Measurements from ENCODE around the gene FANK1.
A peak's percentile ranks its signal among the peaks of the same experiment; 100 is the strongest.

The FANK1 gene

GRCh38 chr10:125871338-125871737 is 25.0 kb upstream of the FANK1 start:
- no peak for TF ChIP-seq CTCF (IDR thresholded peaks at IDR 0.05; ENCODE audit: control insufficient read depth, insufficient read depth, low read depth, low read length, missing control alignments)
- no peak for DNase-seq (ENCODE audit: low read depth)
- no peak overlapping the region for H3K4me3 ChIP-seq (ENCODE audit: control insufficient read depth, low read depth, low read length)

GRCh38 chr10:125878957-125879835 is 17.2 kb upstream of the FANK1 start:
- H3K4me3 ChIP-seq (ENCODE audit: control insufficient read depth, low read depth, low read length) = no peak overlapping the region
- TF ChIP-seq CTCF (IDR thresholded peaks at IDR 0.05; ENCODE audit: control insufficient read depth, insufficient read depth, low read depth, low read length, missing control alignments) = no peak
- DNase-seq (ENCODE audit: low read depth) = peak; percentile 64

DNA sequence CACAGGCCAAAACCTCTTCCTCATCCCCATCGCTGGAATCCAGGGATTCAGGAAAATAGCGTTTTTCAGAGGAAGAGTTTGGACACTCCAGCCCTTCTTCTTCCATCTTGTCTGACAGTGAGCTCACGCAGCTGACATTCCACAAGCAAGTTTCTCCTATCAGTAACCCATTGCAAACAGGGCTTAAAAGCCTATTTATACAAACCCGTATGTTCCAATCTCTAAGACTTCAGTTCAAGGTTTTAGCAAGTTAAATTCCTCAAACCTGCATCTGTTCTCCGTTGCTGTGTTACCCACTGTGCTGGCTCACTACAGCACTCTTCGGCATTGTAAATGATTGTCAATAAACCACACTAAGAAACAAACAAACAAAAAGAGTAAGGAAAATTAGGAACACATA is 15.6 kb upstream of the FANK1 start:
- no peak for TF ChIP-seq CTCF (IDR thresholded peaks at IDR 0.05; ENCODE audit: control insufficient read depth, insufficient read depth, low read depth, low read length, missing control alignments)
- no peak overlapping the region for H3K4me3 ChIP-seq (ENCODE audit: control insufficient read depth, low read depth, low read length)
- DNase-seq (ENCODE audit: low read depth) = no peak

- TF ChIP-seq CTCF (IDR thresholded peaks at IDR 0.05; ENCODE audit: control insufficient read depth, insufficient read depth, low read depth, low read length, missing control alignments) = no peak
- no peak within 1 kb of the TSS for H3K4me3 ChIP-seq (ENCODE audit: control insufficient read depth, low read depth, low read length)
- DNase-seq (ENCODE audit: low read depth) = no peak
Measured at GRCh38 chr10:125881192-125881591, 15.2 kb upstream of the FANK1 start, which contains the start of gene DHX32. Gene DHX32 (minus strand): TSS chr10:125881292. CDS start chr10:125880824, 468 bp downstream.

DNA sequence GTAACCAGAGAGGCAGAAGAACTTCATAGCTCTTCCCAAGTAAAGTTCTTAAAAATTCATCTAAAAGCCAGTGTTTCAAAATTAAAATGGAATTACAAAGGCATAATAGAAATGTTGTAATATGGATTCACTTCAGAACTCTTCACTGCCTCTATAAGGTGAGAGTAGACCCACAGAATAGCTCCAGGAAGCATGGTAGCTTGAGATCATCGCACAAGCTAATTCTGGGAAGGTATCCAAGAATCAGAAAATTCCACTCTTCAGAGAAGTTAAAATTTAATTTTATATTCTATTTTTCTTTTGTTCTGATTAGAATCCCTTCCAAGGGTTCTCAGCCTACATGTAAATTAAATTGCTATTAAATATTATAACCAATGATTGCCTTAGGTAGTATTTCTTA is 13.8 kb upstream of the FANK1 start:
- no peak for DNase-seq (ENCODE audit: low read depth)
- H3K4me3 ChIP-seq (ENCODE audit: control insufficient read depth, low read depth, low read length) = no peak overlapping the region
- TF ChIP-seq CTCF (IDR thresholded peaks at IDR 0.05; ENCODE audit: control insufficient read depth, insufficient read depth, low read depth, low read length, missing control alignments) = no peak

DNA sequence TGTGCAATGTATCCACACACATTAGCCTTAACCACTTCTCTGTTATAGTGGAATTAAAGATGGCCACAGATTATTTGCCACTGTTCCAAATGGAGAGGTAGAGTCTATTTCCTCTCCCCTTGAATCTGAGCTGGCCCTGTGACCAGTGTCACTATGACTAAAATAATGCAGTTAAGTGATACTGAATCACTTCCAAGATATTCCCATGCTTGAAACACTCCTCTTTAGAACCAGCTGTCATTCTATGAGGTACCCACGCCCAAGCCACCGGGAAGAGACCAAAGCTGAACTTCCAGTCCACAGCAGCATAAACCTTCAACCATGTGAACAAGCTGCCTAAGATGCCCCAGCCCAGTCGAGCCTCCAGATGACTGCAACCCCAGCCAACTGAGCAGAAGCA is 13.2 kb upstream of the FANK1 start:
- DNase-seq (ENCODE audit: low read depth) = no peak
- TF ChIP-seq CTCF (IDR thresholded peaks at IDR 0.05; ENCODE audit: control insufficient read depth, insufficient read depth, low read depth, low read length, missing control alignments) = no peak
- H3K4me3 ChIP-seq (ENCODE audit: control insufficient read depth, low read depth, low read length) = no peak overlapping the region
